Right lobe of liver (tissue), 4 donors: ENCODE measurements around the gene SEBOX.

Experiments used
- CTCF ChIP-seq, 4 donors: fragments of 200-600 bp in 3 of 4; fragments of 450-650 bp in 1 of 4; IDR thresholded peaks; one replicate each; pipeline versions ENCODE4 v1.5.1 to v1.8.0; 2016 to 2022; ENCODE audit warnings: antibody characterized with exemption in 4 of 4, mild to moderate bottlenecking in 2 of 4
- POLR2A ChIP-seq: fragments of 450-650 bp; IDR thresholded peaks from one replicate; pipeline ENCODE4 v1.6.1; 2017; ENCODE audit warnings: antibody characterized with exemption, mild to moderate bottlenecking
- donor health status: DM: no; HTN: no; CAD: no.
- donor health status: DM: no; HTN: no; CAD: no.
- donor health status: DM: no; HTN: yes; CAD: no.

- TF ChIP-seq CTCF (IDR thresholded peaks at IDR 0.05) (no peak), POLR2A (peak; percentile 42)
These were observed 3.4 kb upstream of the SEBOX start for GRCh38 chr17:28368306-28368831.
